Lung microvascular endothelial cell (primary cell): ENCODE results near the gene GSKIP. TPM values are rescaled to one million over a fixed set of nuclear protein-coding genes. Genes with fewer than 3 reads are reported as not detected.
A peak's percentile ranks its signal among the peaks of the same experiment; 100 is the strongest.
"Not testable (repeated sequence)": the region's sequence is repeated elsewhere in the genome, so short reads cannot be mapped to it uniquely, and the experiment has no call there.

ENCODE experiments used
- DNase-seq, 2 donors: peaks; one replicate each; pipeline versions ENCODE4 v3.0.0 to v3.0.0-alpha.2; 2010; ENCODE audit warnings: low read depth in 2 of 2
- total RNA-seq: library from RNA; depleted of rRNA; stranded (reverse); fragments of >200 nt; gene quantifications from 2 replicates; pipeline ENCODE4 v1.2.1, GENCODE V29; 2014

Gene GSKIP
- 22.6 and 26.6 TPM in 2 replicates for total RNA-seq

DNA sequence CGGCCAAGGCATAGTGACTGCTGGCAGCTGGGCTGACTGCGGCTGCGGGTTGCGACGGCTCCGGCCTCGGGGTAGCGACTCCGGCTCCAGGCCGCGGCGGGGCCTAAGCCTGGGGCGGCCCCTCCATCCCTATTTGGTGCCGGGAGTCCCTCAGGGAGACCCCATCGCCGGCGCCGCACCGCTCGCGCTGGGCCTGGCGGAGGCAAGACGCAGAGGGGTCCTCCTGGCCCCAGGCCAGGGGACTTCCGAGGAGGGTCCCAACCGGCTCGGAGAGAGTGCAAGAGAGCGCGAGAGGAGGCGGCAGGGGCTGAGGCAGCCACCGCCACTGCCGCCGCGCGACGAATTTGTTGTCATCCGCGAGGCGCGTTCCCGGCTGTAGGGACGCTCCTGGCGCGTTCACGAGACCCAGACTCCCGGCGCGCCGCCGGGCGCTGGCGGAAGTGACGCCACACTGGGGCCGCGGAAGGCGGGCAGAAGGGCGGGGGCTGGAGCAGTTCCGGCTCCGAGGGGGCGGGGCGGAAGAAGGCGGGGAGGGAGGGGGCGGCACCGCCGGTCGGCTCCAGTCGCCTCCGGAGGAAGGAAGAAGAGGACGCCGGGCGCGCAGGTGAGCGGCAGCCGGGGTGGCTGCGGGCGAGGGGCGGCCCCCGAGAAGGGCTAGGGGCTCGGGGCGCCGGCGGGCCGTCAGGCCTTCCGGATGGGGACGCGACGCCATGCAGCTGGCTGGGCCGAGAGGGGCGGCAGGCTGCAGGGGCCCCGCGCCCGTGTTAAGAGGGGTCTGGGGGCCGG, at the start of gene GSKIP, which contains the start of gene ATG2B:
GSKIP (plus strand) TSS at position 562 of the 786 bp plus-strand sequence. CDS start 18,722 bp downstream, outside the sequence.
ATG2B (minus strand) TSS at position 377 of the 786 bp plus-strand sequence; CDS start at position 12, 365 bp downstream.
- DNase-seq = peak; percentile 92 to 96

DNA sequence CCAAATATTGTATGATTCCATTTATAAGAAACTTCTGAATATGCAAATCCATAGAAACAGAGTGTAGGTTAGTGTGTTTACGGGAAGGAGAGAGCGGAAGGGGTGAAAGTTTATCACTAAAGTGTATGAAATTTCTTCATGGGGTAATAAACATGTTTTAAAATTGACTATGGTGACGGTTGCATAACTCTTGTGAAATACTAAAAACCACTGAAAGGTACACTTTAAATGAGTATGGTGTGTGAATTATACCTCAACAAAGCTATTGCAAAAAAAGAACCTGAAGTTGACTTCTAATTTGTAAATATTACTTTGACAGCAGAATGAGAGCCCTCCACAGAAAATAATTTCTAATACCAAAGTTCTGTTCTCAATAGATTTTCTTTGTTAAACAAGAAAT, 47.2 kb upstream of the GSKIP start:
- DNase-seq = no peak

GRCh38 chr14:96318836-96319235, 44.5 kb upstream of the GSKIP start:
- no peak for DNase-seq

GRCh38 chr14:96320605-96321004, 42.7 kb upstream of the GSKIP start:
- DNase-seq = no peak

DNA sequence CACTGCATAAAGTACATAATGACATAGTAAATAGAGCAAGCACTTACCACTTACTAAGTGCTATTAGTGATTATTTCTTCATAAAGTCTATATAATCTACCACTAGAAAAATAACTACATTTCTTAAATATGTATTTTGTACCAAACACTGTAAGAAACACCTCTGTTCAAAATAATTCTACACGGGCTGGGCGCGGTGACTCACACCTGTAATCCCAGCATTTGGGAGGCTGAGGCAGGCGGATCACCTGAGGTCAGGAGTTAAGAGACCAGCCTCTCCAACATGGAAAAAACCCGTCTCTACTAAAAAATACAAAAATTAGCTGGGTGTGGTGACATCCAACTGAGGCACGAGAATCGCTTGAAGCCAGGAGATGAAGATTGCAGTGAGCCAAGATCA, 39.1 kb upstream of the GSKIP start:
- DNase-seq = no peak

GRCh38 chr14:96338551-96338950, 24.8 kb upstream of the GSKIP start:
- DNase-seq = no peak

DNA sequence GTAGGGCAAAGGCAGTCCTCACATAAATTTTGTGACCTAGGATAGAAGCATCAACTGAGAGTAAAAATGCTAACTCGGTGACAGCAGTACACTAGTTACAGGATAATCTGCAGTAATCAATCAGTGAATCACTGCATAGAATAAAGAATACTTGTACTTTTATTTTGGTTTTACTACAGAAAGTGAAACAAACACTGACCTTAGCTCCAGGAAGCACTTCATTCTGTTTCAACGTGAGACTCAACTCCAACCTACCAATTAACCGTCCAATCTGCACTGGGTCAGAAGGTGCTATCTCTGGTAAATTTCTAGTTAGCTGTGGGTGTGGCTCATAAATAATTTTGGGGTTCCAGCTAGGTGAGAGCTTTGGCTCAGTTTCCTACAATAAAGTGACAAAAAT, 22.0 kb upstream of the GSKIP start:
- DNase-seq = no peak

DNA sequence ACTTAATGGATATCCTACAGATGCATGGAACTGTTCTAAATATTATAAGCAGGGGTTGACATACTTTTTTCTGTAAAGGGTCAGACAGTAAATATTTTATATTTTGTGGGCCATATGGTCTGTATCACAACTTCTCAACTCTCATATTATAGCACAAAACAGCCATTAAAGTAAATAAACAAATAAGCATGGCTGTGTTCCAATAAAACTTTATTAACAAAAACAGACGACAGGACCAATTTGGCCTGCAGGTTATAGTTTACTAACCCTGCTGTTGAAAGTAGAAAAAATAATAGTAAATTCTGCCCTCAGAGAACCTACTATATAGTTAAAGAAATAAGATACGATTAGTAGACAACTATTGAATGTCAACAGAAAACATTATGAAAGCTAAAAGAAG, 17.7 kb upstream of the GSKIP start:
- no peak for DNase-seq

DNA sequence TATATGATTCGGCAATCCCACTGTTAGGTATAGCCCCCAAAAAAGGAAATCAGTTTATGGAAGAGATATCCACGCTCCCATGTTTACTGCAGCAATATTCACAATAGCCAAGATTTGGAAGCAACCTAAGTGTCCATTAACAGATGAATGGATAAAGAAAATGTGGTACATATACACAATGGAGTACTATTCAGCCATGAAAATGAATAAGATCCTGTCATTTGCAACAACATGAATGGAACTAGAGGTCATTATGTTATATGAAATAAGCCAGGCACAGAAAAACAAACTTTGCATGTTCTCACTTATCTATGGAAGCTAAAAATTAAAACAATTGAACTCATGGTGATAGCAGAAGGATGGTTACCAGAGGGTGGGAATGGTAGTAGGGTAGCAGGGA, 15.4 kb upstream of the GSKIP start:
- not testable (repeated sequence) for DNase-seq

- DNase-seq = peak in 1 of 2 donors; percentile 13
These were observed 13.8 kb upstream of the GSKIP start for GRCh38 chr14:96349286-96350075.

GRCh38 chr14:96351986-96352385, 11.3 kb upstream of the GSKIP start:
- DNase-seq = peak in 1 of 2 donors; percentile 5

- DNase-seq = no peak
These were observed 10.6 kb upstream of the GSKIP start for GRCh38 chr14:96352708-96353107.

GRCh38 chr14:96354246-96354645, 9.1 kb upstream of the GSKIP start:
- DNase-seq = no peak

GRCh38 chr14:96357216-96357615, 6.1 kb upstream of the GSKIP start:
- no peak for DNase-seq

DNA sequence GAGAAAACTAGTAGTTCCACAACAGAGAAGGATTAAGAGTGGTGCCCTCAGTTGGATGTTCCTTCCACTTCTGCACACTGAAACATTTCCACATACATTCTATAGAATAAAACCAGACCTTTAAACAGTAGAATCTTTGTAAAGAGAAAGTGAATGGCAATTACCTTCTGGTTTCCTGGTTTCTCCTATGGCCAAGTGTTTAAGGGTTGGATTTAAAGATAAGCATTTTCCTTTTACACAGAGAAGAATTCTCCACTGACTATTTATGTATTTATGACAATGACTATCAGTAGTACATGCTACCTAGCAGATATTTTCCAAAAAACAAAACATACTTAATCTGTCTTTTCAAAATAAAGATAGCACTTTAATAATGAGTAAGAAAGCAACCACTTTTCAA, 3.4 kb upstream of the GSKIP start:
- DNase-seq = no peak

DNA sequence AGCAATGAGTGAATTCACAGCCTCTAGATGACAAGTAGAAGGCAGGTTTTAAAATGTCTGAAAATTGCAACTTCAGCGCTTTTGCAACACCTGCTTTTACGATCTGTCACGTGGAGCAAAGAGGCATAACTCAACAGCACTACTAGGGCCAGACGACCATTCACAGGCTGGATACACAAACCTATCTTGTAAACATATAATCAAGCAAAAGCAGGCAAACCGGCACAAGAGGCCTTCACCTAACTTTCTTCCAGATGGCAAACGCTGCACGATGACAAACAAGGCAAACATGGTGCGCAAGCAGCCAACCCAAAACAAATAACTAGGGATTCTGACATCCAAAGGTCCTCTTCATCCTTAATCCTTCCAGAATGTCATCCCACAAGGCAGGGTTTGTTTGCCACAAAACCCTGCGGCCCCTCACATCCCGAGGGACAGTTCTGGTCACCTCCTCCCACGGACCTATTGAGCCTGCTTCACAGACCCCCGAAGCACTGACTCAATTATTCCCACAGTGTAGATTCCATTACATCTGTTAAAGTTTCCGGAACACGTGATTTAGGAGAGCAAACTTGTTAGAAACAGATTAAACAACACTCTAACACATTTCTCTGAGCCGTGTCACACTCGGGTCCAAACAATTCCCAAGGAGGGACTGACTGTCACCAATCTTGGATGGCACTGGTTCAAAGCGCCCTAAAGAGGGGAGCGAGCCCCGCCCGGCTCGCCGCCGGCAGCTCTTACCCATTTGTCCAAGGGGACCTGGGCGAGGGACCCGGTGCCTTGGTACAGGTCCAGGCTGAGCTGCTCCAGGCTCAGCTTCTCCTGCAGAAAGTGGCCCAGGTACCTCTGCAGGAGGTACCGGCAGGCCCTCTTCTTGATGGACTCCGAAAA, 1.0 kb upstream of the GSKIP start:
- DNase-seq = peak; percentile 52 to 91

- peak; percentile 31 to 41 for DNase-seq
These were observed 518 bp downstream of the GSKIP start for GRCh38 chr14:96363751-96364336.

DNA sequence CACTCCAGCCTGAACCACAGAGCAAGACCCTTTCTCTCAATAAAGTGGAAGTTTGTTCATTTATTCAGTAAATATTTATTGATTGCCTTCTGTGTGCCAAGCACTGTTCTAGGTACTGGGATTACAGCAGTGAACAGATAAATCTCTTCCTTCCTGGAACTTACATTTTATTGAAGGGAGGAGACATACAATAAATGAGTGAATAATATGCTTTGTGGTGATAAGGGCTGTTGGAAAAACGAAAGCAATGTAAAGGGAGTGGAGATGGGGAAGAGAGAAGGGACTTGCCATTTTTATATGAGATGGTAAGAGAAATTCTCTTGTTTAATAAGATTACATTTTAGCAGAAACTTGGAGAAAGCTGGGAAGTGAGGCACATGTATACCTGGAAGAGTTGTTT, 1.6 kb downstream of the GSKIP start:
- DNase-seq = no peak

DNA sequence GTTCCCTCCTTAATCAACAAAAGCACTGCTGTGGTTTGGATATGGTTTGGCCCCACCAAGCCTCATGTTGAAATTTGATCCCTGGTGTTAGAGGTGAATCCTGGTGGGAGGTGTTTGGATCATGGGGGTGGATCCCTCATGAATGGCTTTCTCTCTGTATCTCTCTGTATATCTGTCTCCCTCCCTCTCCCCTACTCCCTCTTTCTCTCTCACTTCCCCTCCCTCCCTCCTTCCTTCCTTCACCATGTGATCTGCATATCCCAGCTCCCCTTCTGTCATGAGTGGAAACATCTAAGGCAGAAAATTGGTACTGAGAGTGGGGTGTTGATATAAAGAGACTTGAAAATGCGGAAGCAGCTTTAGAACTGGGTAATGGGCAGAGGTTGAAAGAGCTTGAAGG, 5.2 kb downstream of the GSKIP start:
- DNase-seq = no peak

- DNase-seq = no peak
These were observed 7.2 kb downstream of the GSKIP start for GRCh38 chr14:96370528-96370927.

DNA sequence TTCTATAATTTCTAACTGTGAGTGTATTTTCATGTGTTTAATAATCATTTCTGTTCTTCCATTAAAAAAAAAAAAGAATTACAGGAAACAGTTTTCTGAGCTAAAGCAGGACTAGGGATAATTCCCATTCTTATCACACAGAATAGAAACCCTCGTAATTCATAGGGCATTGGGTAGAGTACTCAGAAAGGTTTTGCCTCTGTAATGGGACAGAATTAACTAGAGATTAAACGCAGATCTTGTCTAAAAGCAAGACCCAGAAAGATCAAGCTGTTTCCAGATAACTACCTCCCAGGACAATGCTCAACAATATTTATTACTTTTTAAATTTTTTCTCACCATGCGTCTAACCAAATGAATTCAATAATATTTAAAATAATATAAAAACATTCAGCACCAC, 10.2 kb downstream of the GSKIP start:
- DNase-seq = no peak
